Measurements from ENCODE around the gene PHF3.

DNA sequence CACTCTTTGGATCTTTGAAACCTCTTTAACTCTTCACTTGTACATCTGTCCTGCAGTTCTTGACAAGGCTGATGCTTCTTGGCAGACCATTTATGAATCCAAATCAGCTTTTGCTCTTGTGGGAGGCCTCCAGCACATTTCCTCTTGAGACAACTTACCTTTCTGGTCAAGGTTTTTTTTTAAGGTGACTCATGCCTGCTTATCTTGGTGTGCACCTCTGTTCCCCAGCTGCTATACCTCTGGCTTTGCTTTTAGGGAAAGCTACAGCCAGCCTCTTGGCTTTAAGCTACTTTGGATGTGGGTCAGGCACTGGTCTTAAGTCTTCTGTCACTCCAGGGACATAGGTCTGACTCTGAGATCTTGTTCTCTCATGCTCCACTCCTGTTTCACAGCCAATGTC lies 106.5 kb downstream of the PHF3 start:
- TF ChIP-seq, protein P1, sequence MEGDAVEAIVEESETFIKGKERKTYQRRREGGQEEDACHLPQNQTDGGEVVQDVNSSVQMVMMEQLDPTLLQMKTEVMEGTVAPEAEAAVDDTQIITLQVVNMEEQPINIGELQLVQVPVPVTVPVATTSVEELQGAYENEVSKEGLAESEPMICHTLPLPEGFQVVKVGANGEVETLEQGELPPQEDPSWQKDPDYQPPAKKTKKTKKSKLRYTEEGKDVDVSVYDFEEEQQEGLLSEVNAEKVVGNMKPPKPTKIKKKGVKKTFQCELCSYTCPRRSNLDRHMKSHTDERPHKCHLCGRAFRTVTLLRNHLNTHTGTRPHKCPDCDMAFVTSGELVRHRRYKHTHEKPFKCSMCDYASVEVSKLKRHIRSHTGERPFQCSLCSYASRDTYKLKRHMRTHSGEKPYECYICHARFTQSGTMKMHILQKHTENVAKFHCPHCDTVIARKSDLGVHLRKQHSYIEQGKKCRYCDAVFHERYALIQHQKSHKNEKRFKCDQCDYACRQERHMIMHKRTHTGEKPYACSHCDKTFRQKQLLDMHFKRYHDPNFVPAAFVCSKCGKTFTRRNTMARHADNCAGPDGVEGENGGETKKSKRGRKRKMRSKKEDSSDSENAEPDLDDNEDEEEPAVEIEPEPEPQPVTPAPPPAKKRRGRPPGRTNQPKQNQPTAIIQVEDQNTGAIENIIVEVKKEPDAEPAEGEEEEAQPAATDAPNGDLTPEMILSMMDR (IDR thresholded peaks at IDR 0.05) = no peak
- TF ChIP-seq EP300 (IDR thresholded peaks at IDR 0.05) = no peak
- no peak for TF ChIP-seq SREBF2 (IDR thresholded peaks at IDR 0.05)
- TF ChIP-seq POLR2A (IDR thresholded peaks at IDR 0.05; ENCODE audit: low read length) = no peak
- TF ChIP-seq, protein P2, sequence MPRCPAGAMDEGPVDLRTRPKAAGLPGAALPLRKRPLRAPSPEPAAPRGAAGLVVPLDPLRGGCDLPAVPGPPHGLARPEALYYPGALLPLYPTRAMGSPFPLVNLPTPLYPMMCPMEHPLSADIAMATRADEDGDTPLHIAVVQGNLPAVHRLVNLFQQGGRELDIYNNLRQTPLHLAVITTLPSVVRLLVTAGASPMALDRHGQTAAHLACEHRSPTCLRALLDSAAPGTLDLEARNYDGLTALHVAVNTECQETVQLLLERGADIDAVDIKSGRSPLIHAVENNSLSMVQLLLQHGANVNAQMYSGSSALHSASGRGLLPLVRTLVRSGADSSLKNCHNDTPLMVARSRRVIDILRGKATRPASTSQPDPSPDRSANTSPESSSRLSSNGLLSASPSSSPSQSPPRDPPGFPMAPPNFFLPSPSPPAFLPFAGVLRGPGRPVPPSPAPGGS (IDR thresholded peaks at IDR 0.05) = no peak
- TF ChIP-seq BHLHE40 (IDR thresholded peaks at IDR 0.05; ENCODE audit: low read depth, low read length) = no peak
- TF ChIP-seq, protein P3, sequence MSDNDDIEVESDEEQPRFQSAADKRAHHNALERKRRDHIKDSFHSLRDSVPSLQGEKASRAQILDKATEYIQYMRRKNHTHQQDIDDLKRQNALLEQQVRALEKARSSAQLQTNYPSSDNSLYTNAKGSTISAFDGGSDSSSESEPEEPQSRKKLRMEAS (IDR thresholded peaks at IDR 0.05) = no peak
- no peak for TF ChIP-seq KDM5A (IDR thresholded peaks at IDR 0.05)
- TF ChIP-seq RCOR1 (IDR thresholded peaks at IDR 0.05; ENCODE audit: low read depth, low read length) = no peak
